ENCODE data around the gene FGF12.

The FGF12 gene

GRCh38 chr3:192408007-192408646, 319.2 kb downstream of the FGF12 start:
- peaks cover 6% of the 10 kb centered on the region for H3K4me1 ChIP-seq (ENCODE audit: control insufficient read depth, insufficient read depth, low read length)
- H3K27me3 ChIP-seq (ENCODE audit: control insufficient read depth, insufficient read depth, low read length, poor library complexity, severe bottlenecking) = peaks cover 52% of the 10 kb centered on the region
- H3K4me3 ChIP-seq (ENCODE audit: insufficient read depth, low read depth, low read length) = peak overlapping the region; percentile 74
- no peak overlapping the region for H3K27ac ChIP-seq (ENCODE audit: insufficient read depth, low read depth, low read length, poor library complexity, severe bottlenecking)
- H3K36me3 ChIP-seq (ENCODE audit: control insufficient read depth, insufficient read depth, low read length) = no peaks in the 10 kb centered on the region
- H3K9me3 ChIP-seq (ENCODE audit: control insufficient read depth, low read length) = no peaks in the 10 kb centered on the region
- 1% methylated on average over 48 to 50 of the region's 50 CpGs for whole genome bisulfite sequencing, 2 experiments

- H3K4me3 ChIP-seq (ENCODE audit: insufficient read depth, low read depth, low read length) = no peak overlapping the region
- no peaks in the 10 kb centered on the region for H3K4me1 ChIP-seq (ENCODE audit: control insufficient read depth, insufficient read depth, low read length)
- no peaks in the 10 kb centered on the region for H3K36me3 ChIP-seq (ENCODE audit: control insufficient read depth, insufficient read depth, low read length)
- no peaks in the 10 kb centered on the region for H3K9me3 ChIP-seq (ENCODE audit: control insufficient read depth, low read length)
- H3K27ac ChIP-seq (ENCODE audit: insufficient read depth, low read depth, low read length, poor library complexity, severe bottlenecking) = no peak overlapping the region
- 83 to 98% methylated on average over 2 to 3 of the region's 3 CpGs for WGBS, 2 experiments
- H3K27me3 ChIP-seq (ENCODE audit: control insufficient read depth, insufficient read depth, low read length, poor library complexity, severe bottlenecking) = no peaks in the 10 kb centered on the region
These were observed 327.6 kb downstream of the FGF12 start for GRCh38 chr3:192399767-192400166.

- WGBS, 2 experiments = 93 to 94% methylated on average over 3 of the region's 3 CpGs
- H3K4me1 ChIP-seq (ENCODE audit: control insufficient read depth, insufficient read depth, low read length) = no peaks in the 10 kb centered on the region
- no peaks in the 10 kb centered on the region for H3K27me3 ChIP-seq (ENCODE audit: control insufficient read depth, insufficient read depth, low read length, poor library complexity, severe bottlenecking)
- no peaks in the 10 kb centered on the region for H3K9me3 ChIP-seq (ENCODE audit: control insufficient read depth, low read length)
- no peak overlapping the region for H3K27ac ChIP-seq (ENCODE audit: insufficient read depth, low read depth, low read length, poor library complexity, severe bottlenecking)
- H3K4me3 ChIP-seq (ENCODE audit: insufficient read depth, low read depth, low read length) = no peak overlapping the region
- H3K36me3 ChIP-seq (ENCODE audit: control insufficient read depth, insufficient read depth, low read length) = no peaks in the 10 kb centered on the region
These were observed 330.3 kb downstream of the FGF12 start for GRCh38 chr3:192397012-192397411.

GRCh38 chr3:192395506-192395905, 331.8 kb downstream of the FGF12 start:
- WGBS, 2 experiments = 98 to 99% methylated on average over 4 to 5 of the region's 5 CpGs
- Histone ChIP-seq H3K4me3 (ENCODE audit: insufficient read depth, low read depth, low read length) (no peak overlapping the region), H3K36me3 (ENCODE audit: control insufficient read depth, insufficient read depth, low read length) (no peaks in the 10 kb centered on the region), H3K27me3 (ENCODE audit: control insufficient read depth, insufficient read depth, low read length, poor library complexity, severe bottlenecking) (no peaks in the 10 kb centered on the region), H3K9me3 (ENCODE audit: control insufficient read depth, low read length) (no peaks in the 10 kb centered on the region), H3K27ac (ENCODE audit: insufficient read depth, low read depth, low read length, poor library complexity, severe bottlenecking) (no peak overlapping the region), H3K4me1 (ENCODE audit: control insufficient read depth, insufficient read depth, low read length) (no peaks in the 10 kb centered on the region)

GRCh38 chr3:192392986-192393385, 334.4 kb downstream of the FGF12 start:
- 80 to 95% methylated on average over 3 to 4 of the region's 4 CpGs for WGBS, 2 experiments
- Histone ChIP-seq H3K9me3 (ENCODE audit: control insufficient read depth, low read length) (no peaks in the 10 kb centered on the region), H3K4me1 (ENCODE audit: control insufficient read depth, insufficient read depth, low read length) (no peaks in the 10 kb centered on the region), H3K27me3 (ENCODE audit: control insufficient read depth, insufficient read depth, low read length, poor library complexity, severe bottlenecking) (no peaks in the 10 kb centered on the region), H3K36me3 (ENCODE audit: control insufficient read depth, insufficient read depth, low read length) (no peaks in the 10 kb centered on the region), H3K27ac (ENCODE audit: insufficient read depth, low read depth, low read length, poor library complexity, severe bottlenecking) (no peak overlapping the region), H3K4me3 (ENCODE audit: insufficient read depth, low read depth, low read length) (no peak overlapping the region)

GRCh38 chr3:192382861-192383260, 344.5 kb downstream of the FGF12 start:
- Histone ChIP-seq H3K27ac (ENCODE audit: insufficient read depth, low read depth, low read length, poor library complexity, severe bottlenecking) (no peak overlapping the region), H3K4me3 (ENCODE audit: insufficient read depth, low read depth, low read length) (no peak overlapping the region), H3K36me3 (ENCODE audit: control insufficient read depth, insufficient read depth, low read length) (no peaks in the 10 kb centered on the region), H3K9me3 (ENCODE audit: control insufficient read depth, low read length) (no peaks in the 10 kb centered on the region), H3K27me3 (ENCODE audit: control insufficient read depth, insufficient read depth, low read length, poor library complexity, severe bottlenecking) (no peaks in the 10 kb centered on the region), H3K4me1 (ENCODE audit: control insufficient read depth, insufficient read depth, low read length) (no peaks in the 10 kb centered on the region)
- 88 to 93% methylated on average over 2 of the region's 2 CpGs for WGBS, 2 experiments

- Histone ChIP-seq H3K27me3 (ENCODE audit: control insufficient read depth, insufficient read depth, low read length, poor library complexity, severe bottlenecking) (no peaks in the 10 kb centered on the region), H3K36me3 (ENCODE audit: control insufficient read depth, insufficient read depth, low read length) (no peaks in the 10 kb centered on the region), H3K4me1 (ENCODE audit: control insufficient read depth, insufficient read depth, low read length) (peaks cover 3% of the 10 kb centered on the region), H3K9me3 (ENCODE audit: control insufficient read depth, low read length) (no peaks in the 10 kb centered on the region), H3K27ac (ENCODE audit: insufficient read depth, low read depth, low read length, poor library complexity, severe bottlenecking) (no peak overlapping the region), H3K4me3 (ENCODE audit: insufficient read depth, low read depth, low read length) (no peak overlapping the region)
- 69 to 92% methylated on average over 2 of the region's 2 CpGs for WGBS, 2 experiments
These were observed 353.8 kb downstream of the FGF12 start for GRCh38 chr3:192373586-192373985.

GRCh38 chr3:192373032-192373431, 354.3 kb downstream of the FGF12 start:
- Histone ChIP-seq H3K36me3 (ENCODE audit: control insufficient read depth, insufficient read depth, low read length) (no peaks in the 10 kb centered on the region), H3K9me3 (ENCODE audit: control insufficient read depth, low read length) (no peaks in the 10 kb centered on the region), H3K4me3 (ENCODE audit: insufficient read depth, low read depth, low read length) (no peak overlapping the region), H3K4me1 (ENCODE audit: control insufficient read depth, insufficient read depth, low read length) (peaks cover 4% of the 10 kb centered on the region), H3K27me3 (ENCODE audit: control insufficient read depth, insufficient read depth, low read length, poor library complexity, severe bottlenecking) (no peaks in the 10 kb centered on the region), H3K27ac (ENCODE audit: insufficient read depth, low read depth, low read length, poor library complexity, severe bottlenecking) (no peak overlapping the region)
- WGBS, 2 experiments = 93 to 95% methylated on average over 4 to 6 of the region's 6 CpGs

- 88 to 89% methylated on average over 4 of the region's 4 CpGs for WGBS, 2 experiments
- H3K27ac ChIP-seq (ENCODE audit: insufficient read depth, low read depth, low read length, poor library complexity, severe bottlenecking) = no peak overlapping the region
These were observed 354.7 kb downstream of the FGF12 start for GRCh38 chr3:192372616-192373015.

GRCh38 chr3:192371870-192372400, 355.4 kb downstream of the FGF12 start:
- 86 to 96% methylated on average over 2 of the region's 2 CpGs for WGBS, 2 experiments
- no peaks in the 10 kb centered on the region for H3K27me3 ChIP-seq (ENCODE audit: control insufficient read depth, insufficient read depth, low read length, poor library complexity, severe bottlenecking)
- H3K4me1 ChIP-seq (ENCODE audit: control insufficient read depth, insufficient read depth, low read length) = peaks cover 4% of the 10 kb centered on the region
- H3K36me3 ChIP-seq (ENCODE audit: control insufficient read depth, insufficient read depth, low read length) = no peaks in the 10 kb centered on the region
- H3K4me3 ChIP-seq (ENCODE audit: insufficient read depth, low read depth, low read length) = no peak overlapping the region
- H3K27ac ChIP-seq (ENCODE audit: insufficient read depth, low read depth, low read length, poor library complexity, severe bottlenecking) = no peak overlapping the region
- no peaks in the 10 kb centered on the region for H3K9me3 ChIP-seq (ENCODE audit: control insufficient read depth, low read length)

More at GRCh38 chr3:192372616-192373015, 354.7 kb downstream of the FGF12 start:
- Histone ChIP-seq H3K36me3 (ENCODE audit: control insufficient read depth, insufficient read depth, low read length) (no peaks in the 10 kb centered on the region), H3K9me3 (ENCODE audit: control insufficient read depth, low read length) (no peaks in the 10 kb centered on the region), H3K4me3 (ENCODE audit: insufficient read depth, low read depth, low read length) (no peak overlapping the region), H3K27me3 (ENCODE audit: control insufficient read depth, insufficient read depth, low read length, poor library complexity, severe bottlenecking) (no peaks in the 10 kb centered on the region), H3K4me1 (ENCODE audit: control insufficient read depth, insufficient read depth, low read length) (peaks cover 4% of the 10 kb centered on the region)
